ENCODE data around the gene TACO1.

Gene TACO1

DNA sequence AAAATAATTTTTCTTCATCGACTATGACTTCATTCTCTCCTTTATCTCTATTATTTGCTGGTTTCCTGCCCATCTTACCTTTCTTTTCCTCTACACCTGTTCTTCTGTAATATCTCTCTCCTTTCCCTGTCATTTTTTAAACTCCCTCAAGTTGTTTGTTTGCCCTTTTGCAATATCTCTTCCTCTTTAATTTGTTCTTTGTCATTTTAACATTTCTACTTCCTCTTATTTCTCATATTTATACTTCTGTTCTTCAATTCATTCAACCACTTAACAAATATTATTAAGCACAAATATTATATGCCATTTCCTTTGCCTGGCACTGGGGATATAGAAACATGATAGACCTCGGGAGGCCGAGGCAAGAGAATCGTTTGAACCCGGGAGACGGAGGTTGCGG lies 44.2 kb downstream of the TACO1 start:
- Histone ChIP-seq H3K36me3 (ENCODE audit: control insufficient read depth, insufficient read depth, low read length) (no peaks in the 10 kb centered on the region), H3K27me3 (ENCODE audit: control insufficient read depth, insufficient read depth, low read length) (no peaks in the 10 kb centered on the region), H3K4me3 (ENCODE audit: low read depth, low read length) (no peak overlapping the region), H3K9ac (ENCODE audit: low read depth, low read length) (no peak overlapping the region), H3K4me1 (ENCODE audit: control insufficient read depth, insufficient read depth, low read length) (peaks cover 13% of the 10 kb centered on the region), H3K9me3 (ENCODE audit: control insufficient read depth, insufficient read depth, low read length) (no peaks in the 10 kb centered on the region)

DNA sequence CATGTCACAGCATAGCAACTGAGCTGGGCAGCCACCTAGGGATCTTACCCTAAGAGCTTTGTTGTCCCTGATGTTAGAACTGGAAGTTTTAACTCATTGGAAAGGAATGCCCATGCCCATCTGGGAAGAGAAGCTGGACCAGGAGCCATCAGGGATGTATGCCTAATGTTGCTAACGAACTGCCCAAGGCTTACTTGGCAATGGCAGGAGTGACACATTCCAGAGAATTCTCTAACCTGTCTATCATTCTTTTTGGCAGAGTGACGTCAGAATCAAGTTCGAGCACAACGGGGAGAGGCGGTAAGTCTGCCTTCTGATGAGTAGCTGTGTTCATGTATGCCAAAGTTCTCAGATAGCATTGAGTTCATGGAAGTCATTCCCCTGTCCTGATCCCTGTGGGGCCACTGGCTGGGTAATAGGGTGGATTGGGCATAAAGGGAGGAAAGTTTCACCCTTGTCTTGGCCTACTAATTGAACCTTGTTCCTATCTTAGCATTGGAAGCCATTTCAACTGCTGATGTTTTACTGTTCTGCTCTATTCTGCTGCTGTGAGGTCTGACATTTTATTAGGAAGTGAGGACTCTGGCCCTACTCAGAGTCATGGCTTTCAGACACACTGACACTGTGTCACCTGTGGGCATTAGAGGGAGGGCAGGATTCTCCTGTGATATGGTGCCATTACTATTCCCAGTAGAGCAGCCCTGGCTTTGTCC lies 45.2 kb downstream of the TACO1 start:
- H3K9ac ChIP-seq (ENCODE audit: low read depth, low read length): no peak overlapping the region
- peaks cover 13% of the 10 kb centered on the region for H3K4me1 ChIP-seq (ENCODE audit: control insufficient read depth, insufficient read depth, low read length)
- H3K4me3 ChIP-seq (ENCODE audit: low read depth, low read length): no peak overlapping the region
- no peaks in the 10 kb centered on the region for H3K9me3 ChIP-seq (ENCODE audit: control insufficient read depth, insufficient read depth, low read length)
- no peaks in the 10 kb centered on the region for H3K27me3 ChIP-seq (ENCODE audit: control insufficient read depth, insufficient read depth, low read length)
- no peaks in the 10 kb centered on the region for H3K36me3 ChIP-seq (ENCODE audit: control insufficient read depth, insufficient read depth, low read length)

DNA sequence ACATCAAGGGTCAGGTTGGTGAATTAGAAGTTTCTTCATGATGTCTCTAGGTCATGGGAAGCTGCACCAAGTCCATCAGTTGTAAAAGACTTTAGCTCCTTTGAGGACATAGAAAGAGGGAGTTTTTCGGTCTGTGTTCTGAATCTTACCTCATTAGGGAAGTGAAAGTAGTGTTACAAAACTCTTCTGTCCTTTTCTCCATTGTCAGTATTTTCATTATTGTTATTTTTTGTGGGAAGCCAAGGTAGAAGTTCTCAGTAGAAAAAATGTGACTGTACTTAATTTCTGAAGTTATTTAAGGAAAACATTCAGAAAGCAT lies 45.8 kb downstream of the TACO1 start:
- Histone ChIP-seq H3K4me3 (ENCODE audit: low read depth, low read length) (no peak overlapping the region), H3K9ac (ENCODE audit: low read depth, low read length) (no peak overlapping the region), H3K9me3 (ENCODE audit: control insufficient read depth, insufficient read depth, low read length) (no peaks in the 10 kb centered on the region), H3K27me3 (ENCODE audit: control insufficient read depth, insufficient read depth, low read length) (no peaks in the 10 kb centered on the region), H3K36me3 (ENCODE audit: control insufficient read depth, insufficient read depth, low read length) (no peaks in the 10 kb centered on the region), H3K4me1 (ENCODE audit: control insufficient read depth, insufficient read depth, low read length) (peaks cover 13% of the 10 kb centered on the region)

DNA sequence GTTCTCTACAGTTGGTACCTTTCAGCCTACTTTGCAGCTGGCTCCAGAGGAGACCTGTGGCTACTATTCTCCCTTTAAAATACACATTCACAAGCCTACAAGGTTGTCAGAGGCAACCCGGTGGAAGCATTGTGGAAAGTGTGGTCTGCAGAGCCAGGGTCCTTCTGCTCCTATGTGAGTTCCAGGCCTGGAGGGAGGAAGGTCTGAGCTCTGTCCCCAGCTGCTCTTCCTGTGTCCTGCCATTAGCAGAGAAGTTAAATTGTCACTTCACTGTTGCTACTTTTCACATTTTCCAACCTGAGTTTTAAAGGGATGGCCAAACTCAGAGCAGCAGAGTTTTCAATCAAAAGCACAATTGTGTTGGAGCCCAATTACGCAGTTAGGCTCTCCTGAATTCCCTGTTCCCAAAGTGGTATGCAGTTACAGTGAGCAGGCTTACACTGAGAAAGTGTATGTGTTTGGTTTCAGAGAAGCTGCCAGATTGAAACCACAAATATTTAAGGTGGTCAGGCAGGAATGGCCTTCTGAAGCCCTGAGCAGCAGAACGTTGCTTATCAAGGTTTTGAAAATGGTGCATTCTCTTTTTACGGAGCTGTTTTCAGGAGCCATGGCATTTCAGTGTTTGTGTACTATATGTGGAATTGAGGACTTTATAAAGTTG lies 46.5 kb downstream of the TACO1 start:
- H3K4me1 ChIP-seq (ENCODE audit: control insufficient read depth, insufficient read depth, low read length): peaks cover 13% of the 10 kb centered on the region
- H3K9ac ChIP-seq (ENCODE audit: low read depth, low read length): no peak overlapping the region
- H3K36me3 ChIP-seq (ENCODE audit: control insufficient read depth, insufficient read depth, low read length): no peaks in the 10 kb centered on the region
- no peaks in the 10 kb centered on the region for H3K9me3 ChIP-seq (ENCODE audit: control insufficient read depth, insufficient read depth, low read length)
- no peaks in the 10 kb centered on the region for H3K27me3 ChIP-seq (ENCODE audit: control insufficient read depth, insufficient read depth, low read length)
- no peak overlapping the region for H3K4me3 ChIP-seq (ENCODE audit: low read depth, low read length)

DNA sequence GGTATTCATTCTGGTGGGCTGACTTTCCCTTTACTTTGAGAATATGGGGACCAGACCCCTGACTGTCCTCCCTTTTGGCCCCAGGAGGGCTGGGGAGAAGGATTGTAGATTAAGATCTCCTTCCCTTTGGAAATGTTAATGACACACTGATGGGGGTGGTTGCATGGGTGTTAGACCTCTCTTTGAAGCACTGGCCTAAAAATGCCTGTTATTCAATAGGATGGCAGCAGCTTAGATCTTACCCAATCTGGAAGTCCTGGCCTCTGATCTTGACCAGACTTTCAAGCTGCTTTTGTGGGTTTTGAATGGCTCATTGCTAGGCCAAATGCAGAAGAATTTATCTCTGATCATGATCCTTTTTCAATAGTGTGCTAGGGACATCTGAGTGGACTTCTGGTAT lies 47.2 kb downstream of the TACO1 start:
- Histone ChIP-seq H3K36me3 (ENCODE audit: control insufficient read depth, insufficient read depth, low read length) (no peaks in the 10 kb centered on the region), H3K4me1 (ENCODE audit: control insufficient read depth, insufficient read depth, low read length) (peaks cover 13% of the 10 kb centered on the region), H3K9ac (ENCODE audit: low read depth, low read length) (no peak overlapping the region), H3K9me3 (ENCODE audit: control insufficient read depth, insufficient read depth, low read length) (no peaks in the 10 kb centered on the region), H3K4me3 (ENCODE audit: low read depth, low read length) (peak overlapping the region; percentile 8), H3K27me3 (ENCODE audit: control insufficient read depth, insufficient read depth, low read length) (no peaks in the 10 kb centered on the region)

DNA sequence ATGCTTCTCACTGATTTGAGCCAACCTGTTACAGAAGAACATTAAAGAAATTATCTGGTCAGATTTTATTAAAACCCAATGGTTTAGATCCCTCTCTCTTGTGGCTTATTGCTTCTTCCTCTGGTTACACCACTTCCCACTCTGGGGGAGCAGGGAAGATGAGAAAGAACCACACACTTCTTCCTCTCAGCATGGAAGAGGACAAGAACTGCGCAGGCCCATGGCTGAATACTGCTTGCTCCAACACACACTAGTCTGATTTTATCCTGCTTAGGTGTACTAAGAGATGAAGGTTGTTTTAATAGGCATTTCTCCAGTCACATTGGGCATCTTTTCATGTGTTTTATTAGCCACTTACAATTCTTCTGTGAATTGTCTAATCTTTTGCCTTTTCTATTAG lies 49.1 kb downstream of the TACO1 start:
- no peak overlapping the region for H3K4me3 ChIP-seq (ENCODE audit: low read depth, low read length)
- H3K9ac ChIP-seq (ENCODE audit: low read depth, low read length): no peak overlapping the region
- H3K9me3 ChIP-seq (ENCODE audit: control insufficient read depth, insufficient read depth, low read length): no peaks in the 10 kb centered on the region
- no peaks in the 10 kb centered on the region for H3K27me3 ChIP-seq (ENCODE audit: control insufficient read depth, insufficient read depth, low read length)
- H3K4me1 ChIP-seq (ENCODE audit: control insufficient read depth, insufficient read depth, low read length): peaks cover 13% of the 10 kb centered on the region
- H3K36me3 ChIP-seq (ENCODE audit: control insufficient read depth, insufficient read depth, low read length): no peaks in the 10 kb centered on the region

DNA sequence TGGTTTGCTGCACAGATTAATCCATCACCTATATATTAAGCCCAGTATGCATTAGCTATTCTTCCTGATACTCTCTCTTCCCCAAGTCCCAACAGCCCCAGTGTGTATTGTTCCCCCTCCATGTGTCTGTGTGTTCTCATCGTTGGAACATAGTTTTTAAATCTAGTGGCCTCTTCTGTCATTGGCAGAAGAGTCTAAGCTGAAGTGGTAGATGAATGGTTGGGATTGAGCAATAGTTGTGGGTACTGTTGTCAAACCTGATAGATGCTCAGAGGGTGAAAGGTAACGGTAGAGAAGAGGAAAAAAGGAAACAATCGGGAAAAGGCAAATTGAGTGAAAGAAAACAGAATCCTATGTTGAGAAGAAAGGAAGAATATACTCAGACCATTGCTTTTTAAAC lies 51.4 kb downstream of the TACO1 start:
- no peaks in the 10 kb centered on the region for H3K9me3 ChIP-seq (ENCODE audit: control insufficient read depth, insufficient read depth, low read length)
- H3K36me3 ChIP-seq (ENCODE audit: control insufficient read depth, insufficient read depth, low read length): no peaks in the 10 kb centered on the region
- peaks cover 12% of the 10 kb centered on the region for H3K4me1 ChIP-seq (ENCODE audit: control insufficient read depth, insufficient read depth, low read length)
- H3K4me3 ChIP-seq (ENCODE audit: low read depth, low read length): no peak overlapping the region
- no peak overlapping the region for H3K9ac ChIP-seq (ENCODE audit: low read depth, low read length)
- H3K27me3 ChIP-seq (ENCODE audit: control insufficient read depth, insufficient read depth, low read length): no peaks in the 10 kb centered on the region

DNA sequence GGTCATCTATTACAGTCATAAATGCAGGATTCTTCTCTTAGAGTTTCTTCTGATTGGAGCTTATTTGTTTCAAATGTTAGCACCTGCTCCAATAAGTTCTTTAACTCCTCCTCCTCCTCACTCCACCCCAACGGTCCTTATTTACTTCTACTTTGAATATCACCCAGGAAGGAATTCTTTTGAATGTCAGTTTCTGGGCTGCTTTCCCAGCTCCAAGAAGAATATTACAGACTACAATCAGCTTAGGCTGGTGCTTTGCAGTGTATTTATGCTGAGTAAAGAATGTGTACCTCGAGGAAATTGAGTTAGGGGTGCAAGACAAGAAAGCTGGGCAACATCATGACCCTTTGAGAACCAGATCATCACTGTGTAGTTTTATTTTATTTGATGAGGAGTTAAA lies 52.4 kb downstream of the TACO1 start:
- no peaks in the 10 kb centered on the region for H3K27me3 ChIP-seq (ENCODE audit: control insufficient read depth, insufficient read depth, low read length)
- H3K36me3 ChIP-seq (ENCODE audit: control insufficient read depth, insufficient read depth, low read length): no peaks in the 10 kb centered on the region
- H3K9me3 ChIP-seq (ENCODE audit: control insufficient read depth, insufficient read depth, low read length): no peaks in the 10 kb centered on the region
- H3K9ac ChIP-seq (ENCODE audit: low read depth, low read length): no peak overlapping the region
- no peak overlapping the region for H3K4me3 ChIP-seq (ENCODE audit: low read depth, low read length)
- H3K4me1 ChIP-seq (ENCODE audit: control insufficient read depth, insufficient read depth, low read length): peaks cover 3% of the 10 kb centered on the region

DNA sequence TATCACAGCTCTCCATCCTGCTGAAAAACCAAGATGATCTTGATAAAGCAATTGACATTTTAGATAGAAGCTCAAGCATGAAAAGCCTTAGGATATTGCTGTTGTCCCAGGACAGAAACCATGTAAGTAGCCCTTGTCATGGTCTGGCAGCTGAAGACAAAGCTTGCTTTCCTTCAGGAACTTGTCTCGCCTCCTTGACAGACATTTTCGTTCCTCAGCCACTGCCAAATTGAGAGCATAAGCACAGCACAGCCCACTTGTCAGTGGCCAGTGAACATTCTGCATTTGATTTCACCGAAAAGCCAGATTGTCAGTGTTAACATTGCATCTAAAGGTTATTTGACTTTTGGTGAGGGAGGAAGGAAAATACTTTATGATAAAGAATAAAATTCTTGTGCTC lies 57.1 kb downstream of the TACO1 start:
- Histone ChIP-seq H3K4me1 (ENCODE audit: control insufficient read depth, insufficient read depth, low read length) (no peaks in the 10 kb centered on the region), H3K9ac (ENCODE audit: low read depth, low read length) (no peak overlapping the region), H3K9me3 (ENCODE audit: control insufficient read depth, insufficient read depth, low read length) (no peaks in the 10 kb centered on the region), H3K36me3 (ENCODE audit: control insufficient read depth, insufficient read depth, low read length) (no peaks in the 10 kb centered on the region), H3K4me3 (ENCODE audit: low read depth, low read length) (no peak overlapping the region), H3K27me3 (ENCODE audit: control insufficient read depth, insufficient read depth, low read length) (no peaks in the 10 kb centered on the region)

Data from iPS-15b (cell line).